ENCODE measurements around the gene SLC25A45.
"Not testable (repeated sequence)": the region's sequence is repeated elsewhere in the genome, so short reads cannot be mapped to it uniquely, and the experiment has no call there.

The SLC25A45 gene

GRCh38 chr11:65355776-65356393 is 26.6 kb downstream of the SLC25A45 start:
- Mint-ChIP-seq H3K9me3 (no peaks in the 10 kb centered on the region), H3K27ac (peak overlapping the region; percentile 98), H3K4me1 (peaks cover 22 to 25% of the 10 kb centered on the region in 2 donors), H3K4me3 (peak overlapping the region; percentile 96 to 98), H3K27me3 (no peaks in the 10 kb centered on the region), H3K36me3 (peaks cover 11 to 20% of the 10 kb centered on the region in 2 donors)
- ATAC-seq (replicated peaks) (no peak), DNase-seq (no peak)

GRCh38 chr11:65355013-65355775 is 27.3 kb downstream of the SLC25A45 start:
- Mint-ChIP-seq H3K27me3 (no peaks in the 10 kb centered on the region), H3K9me3 (no peaks in the 10 kb centered on the region), H3K36me3 (peaks cover 11 to 20% of the 10 kb centered on the region in 2 donors), H3K27ac (peak overlapping the region; percentile 98), H3K4me3 (peak overlapping the region; percentile 96 to 98), H3K4me1 (peaks cover 22 to 25% of the 10 kb centered on the region in 2 donors)
- peak; percentile 37 to 45 for ATAC-seq (replicated peaks)
- peak; percentile 22 for DNase-seq

- ATAC-seq (replicated peaks) (peak; percentile 94 to 96), DNase-seq (peak; percentile 93)
- H3K4me3 Mint-ChIP-seq = peak within 1 kb of the TSS; percentile 96 to 98
- H3K4me1 Mint-ChIP-seq = peaks cover 22 to 25% of the 10 kb centered on the region in 2 donors
- no peaks in the 10 kb centered on the region for H3K27me3 Mint-ChIP-seq
- peak within 1 kb of the TSS; percentile 98 for H3K27ac Mint-ChIP-seq
- peaks cover 11 to 20% of the 10 kb centered on the region in 2 donors for H3K36me3 Mint-ChIP-seq
- H3K9me3 Mint-ChIP-seq = no peaks in the 10 kb centered on the region
Observed at GRCh38 chr11:65354265-65355012, 28.0 kb downstream of the SLC25A45 start, which contains the start of gene TIGD3. TSS of gene TIGD3 (plus strand) at chr11:65354751. CDS start at chr11:65355809, 1,058 bp downstream.

GRCh38 chr11:65353900-65354264 is 28.6 kb downstream of the SLC25A45 start:
- Mint-ChIP-seq H3K27me3 (no peaks in the 10 kb centered on the region), H3K36me3 (peaks cover 11 to 21% of the 10 kb centered on the region in 2 donors), H3K4me3 (peak overlapping the region; percentile 39 to 69), H3K9me3 (no peaks in the 10 kb centered on the region), H3K4me1 (peaks cover 22 to 25% of the 10 kb centered on the region in 2 donors), H3K27ac (peak overlapping the region; percentile 63)
- no peak for DNase-seq
- ATAC-seq (replicated peaks) = no peak

GRCh38 chr11:65353376-65353775 is 29.1 kb downstream of the SLC25A45 start:
- peak overlapping the region; percentile 39 to 69 for H3K4me3 Mint-ChIP-seq
- ATAC-seq (replicated peaks) (no peak), DNase-seq (no peak)
- H3K36me3 Mint-ChIP-seq = peaks cover 13 to 26% of the 10 kb centered on the region in 2 donors
- no peaks in the 10 kb centered on the region for H3K9me3 Mint-ChIP-seq
- H3K27ac Mint-ChIP-seq = peak overlapping the region; percentile 63
- H3K4me1 Mint-ChIP-seq = peaks cover 22 to 25% of the 10 kb centered on the region in 2 donors
- H3K27me3 Mint-ChIP-seq = no peaks in the 10 kb centered on the region

- H3K9me3 Mint-ChIP-seq = no peaks in the 10 kb centered on the region
- H3K27ac Mint-ChIP-seq = peak overlapping the region; percentile 3
- DNase-seq = no peak
Observed at GRCh38 chr11:65352783-65353182, 29.7 kb downstream of the SLC25A45 start.

GRCh38 chr11:65351511-65351910 is 30.9 kb downstream of the SLC25A45 start:
- peak overlapping the region; percentile 31 for H3K27ac Mint-ChIP-seq
- no peak overlapping the region for H3K4me3 Mint-ChIP-seq
- H3K36me3 Mint-ChIP-seq = peaks cover 16 to 36% of the 10 kb centered on the region in 2 donors
- no peak for DNase-seq
- H3K27me3 Mint-ChIP-seq = no peaks in the 10 kb centered on the region
- ATAC-seq (replicated peaks) = no peak
- no peaks in the 10 kb centered on the region for H3K9me3 Mint-ChIP-seq
- peaks cover 18 to 22% of the 10 kb centered on the region in 2 donors for H3K4me1 Mint-ChIP-seq

More at GRCh38 chr11:65352783-65353182, 29.7 kb downstream of the SLC25A45 start:
- Mint-ChIP-seq H3K4me3 (no peak overlapping the region), H3K36me3 (peaks cover 13 to 32% of the 10 kb centered on the region in 2 donors), H3K27me3 (no peaks in the 10 kb centered on the region), H3K4me1 (peaks cover 20 to 22% of the 10 kb centered on the region in 2 donors)
- ATAC-seq (replicated peaks) = no peak

- Mint-ChIP-seq H3K4me1 (peaks cover 10% of the 10 kb centered on the region in 2 donors), H3K27ac (no peak overlapping the region), H3K36me3 (peaks cover 34 to 61% of the 10 kb centered on the region in 2 donors), H3K9me3 (no peaks in the 10 kb centered on the region), H3K4me3 (no peak overlapping the region), H3K27me3 (no peaks in the 10 kb centered on the region)
- DNase-seq = no peak
- no peak for ATAC-seq (replicated peaks)
Observed at GRCh38 chr11:65341856-65342255, 40.6 kb downstream of the SLC25A45 start.

GRCh38 chr11:65340226-65340625 is 42.2 kb downstream of the SLC25A45 start:
- no peak overlapping the region for H3K27ac Mint-ChIP-seq
- no peak for ATAC-seq (replicated peaks)
- no peak for DNase-seq

GRCh38 chr11:65338676-65339075 is 43.8 kb downstream of the SLC25A45 start:
- DNase-seq (no peak), ATAC-seq (replicated peaks) (no peak)
- Mint-ChIP-seq H3K36me3 (peaks cover 16 to 34% of the 10 kb centered on the region in 2 donors), H3K4me3 (no peak overlapping the region), H3K4me1 (peaks cover 19 to 27% of the 10 kb centered on the region in 2 donors), H3K27me3 (no peaks in the 10 kb centered on the region), H3K27ac (no peak overlapping the region), H3K9me3 (no peaks in the 10 kb centered on the region)

More at GRCh38 chr11:65340226-65340625, 42.2 kb downstream of the SLC25A45 start:
- H3K4me1 Mint-ChIP-seq = peaks cover 13 to 17% of the 10 kb centered on the region in 2 donors
- H3K4me3 Mint-ChIP-seq = no peak overlapping the region
- H3K9me3 Mint-ChIP-seq = no peaks in the 10 kb centered on the region
- H3K27me3 Mint-ChIP-seq = no peaks in the 10 kb centered on the region
- H3K36me3 Mint-ChIP-seq = peaks cover 25 to 48% of the 10 kb centered on the region in 2 donors

- Mint-ChIP-seq H3K27me3 (no peaks in the 10 kb centered on the region), H3K36me3 (peaks cover 10 to 16% of the 10 kb centered on the region in 2 donors), H3K4me1 (peaks cover 20 to 35% of the 10 kb centered on the region in 2 donors), H3K27ac (peak overlapping the region; percentile 90), H3K4me3 (peak overlapping the region; percentile 84 to 94), H3K9me3 (no peaks in the 10 kb centered on the region)
- ATAC-seq (replicated peaks) (no peak), DNase-seq (no peak)
Observed at GRCh38 chr11:65334696-65335295, 47.6 kb downstream of the SLC25A45 start.

- H3K27me3 Mint-ChIP-seq; H3K9me3 Mint-ChIP-seq; H3K36me3 Mint-ChIP-seq; DNase-seq; H3K4me3 Mint-ChIP-seq; ATAC-seq (replicated peaks); H3K27ac Mint-ChIP-seq: not testable (repeated sequence)
- H3K4me1 Mint-ChIP-seq = peaks cover 16 to 30% of the 10 kb centered on the region in 2 donors
Observed at GRCh38 chr11:65332591-65332990, 49.9 kb downstream of the SLC25A45 start.

GRCh38 chr11:65330544-65330943 is 51.9 kb downstream of the SLC25A45 start:
- no peak overlapping the region for H3K27ac Mint-ChIP-seq
- ATAC-seq (replicated peaks) (no peak), DNase-seq (no peak)
- H3K9me3 Mint-ChIP-seq = no peaks in the 10 kb centered on the region
- no peak overlapping the region for H3K4me3 Mint-ChIP-seq
- peaks cover 16 to 27% of the 10 kb centered on the region in 2 donors for H3K4me1 Mint-ChIP-seq
- H3K36me3 Mint-ChIP-seq = peaks cover 1 to 4% of the 10 kb centered on the region in 2 donors
- no peaks in the 10 kb centered on the region for H3K27me3 Mint-ChIP-seq

All from stimulated activated naive B cell treated with anti-CD40 and anti-IgM and Interleukin-4, amounts not matched to agents 10 μg/mL and 1 μg/mL and 100 μg/mL, for 72 hours (primary cell).